NOMO-1 treated with dmso at 0.1 percent for 144 hours (cell line): ENCODE results near the gene E2F1.
"Not testable (repeated sequence)": the region's sequence is repeated elsewhere in the genome, so short reads cannot be mapped to it uniquely, and the experiment has no call there.

ENCODE experiments used
- DNase-seq: peaks from one replicate; lab custom pipeline; 2025; ENCODE audit not compliant: unreplicated experiment; lab: John Stamatoyannopoulos, UW

E2F1 gene

DNA sequence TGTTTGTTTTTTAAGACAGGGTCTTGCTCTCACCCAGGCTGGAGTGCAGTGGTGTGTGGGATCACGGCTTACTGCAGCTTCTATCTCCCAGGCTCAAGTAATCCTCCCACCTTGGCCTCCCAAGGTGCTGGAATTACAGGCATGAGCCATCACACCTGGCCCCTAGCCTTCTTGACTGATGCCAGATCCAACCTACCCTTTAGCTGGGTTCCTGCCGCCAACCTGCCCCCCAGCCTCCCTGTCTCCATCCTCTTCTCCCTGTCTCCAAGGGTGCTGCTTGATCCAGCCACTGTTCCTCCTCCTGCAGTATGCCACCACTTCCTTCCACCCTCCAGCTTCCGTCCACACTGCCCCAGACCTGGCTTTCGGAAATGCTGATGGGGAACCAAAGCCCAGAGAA, 27.3 kb downstream of the E2F1 start:
- DNase-seq, result no peak

DNA sequence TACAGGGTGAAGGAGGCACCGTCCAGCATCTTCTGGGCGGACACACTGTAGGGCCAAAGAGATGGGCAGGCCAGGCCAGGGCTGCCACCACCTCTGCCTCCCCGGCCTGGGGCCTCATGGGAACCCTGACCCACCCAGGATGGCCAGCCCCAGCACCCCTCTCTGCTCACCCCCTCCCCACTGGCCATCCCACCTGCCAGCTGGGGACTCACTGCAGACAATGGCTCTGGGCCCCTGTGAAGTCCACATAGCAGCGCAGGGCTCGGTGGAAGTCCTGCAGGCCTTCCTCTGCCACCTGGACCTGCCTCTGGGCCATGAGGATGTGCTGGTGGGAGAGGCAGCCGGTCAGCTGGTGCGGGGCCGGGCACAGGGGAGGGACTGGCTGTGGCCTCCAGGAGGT, 27.7 kb downstream of the E2F1 start:
- DNase-seq, result no peak

GRCh38 chr20:33657704-33658095, 28.5 kb downstream of the E2F1 start:
- DNase-seq, result no peak

DNA sequence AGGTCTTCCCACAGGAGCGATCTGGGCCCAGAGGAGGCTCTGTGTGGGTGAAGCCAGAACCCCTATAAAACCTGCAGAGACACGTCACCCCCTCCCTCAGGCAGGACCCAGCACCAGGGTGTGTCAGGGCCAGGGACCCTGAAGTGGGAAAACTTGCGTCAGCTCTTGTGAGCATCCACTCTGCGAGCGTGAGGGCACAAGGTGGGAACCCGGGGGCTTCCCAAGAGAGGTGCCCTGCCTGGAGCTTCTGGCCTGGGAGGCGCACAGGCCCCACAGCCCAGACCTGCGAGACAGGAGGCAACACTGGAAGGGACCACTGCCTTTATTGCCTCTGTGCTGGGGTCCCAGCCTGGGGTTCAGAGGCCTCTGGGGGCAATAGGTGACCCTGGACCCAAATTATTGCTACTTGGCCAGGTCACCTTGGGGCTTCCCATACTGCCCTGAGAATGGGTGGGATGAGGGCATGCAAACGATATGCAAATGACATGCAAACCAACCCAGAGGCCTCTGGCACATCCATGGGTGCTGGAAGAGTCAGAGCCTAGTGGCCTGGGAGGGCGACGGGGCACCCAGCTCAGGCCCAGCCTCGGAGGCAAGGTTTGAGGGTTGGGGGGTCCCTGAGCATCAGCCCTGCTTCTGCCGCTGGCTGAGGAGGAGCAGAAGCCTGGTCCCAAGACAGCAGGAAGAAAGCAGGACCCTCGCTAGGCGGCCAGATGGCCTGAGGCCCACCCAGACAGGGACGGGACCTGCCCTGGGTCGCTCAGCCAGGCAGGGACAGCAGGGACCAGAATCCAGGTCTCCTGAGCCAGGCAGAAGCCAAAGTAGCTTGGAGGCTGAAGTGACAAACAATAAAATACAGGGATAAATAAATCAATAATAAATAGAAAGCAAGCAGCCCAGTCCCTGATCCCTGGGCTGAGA, 29.1 kb downstream of the E2F1 start:
- no peak for DNase-seq

DNA sequence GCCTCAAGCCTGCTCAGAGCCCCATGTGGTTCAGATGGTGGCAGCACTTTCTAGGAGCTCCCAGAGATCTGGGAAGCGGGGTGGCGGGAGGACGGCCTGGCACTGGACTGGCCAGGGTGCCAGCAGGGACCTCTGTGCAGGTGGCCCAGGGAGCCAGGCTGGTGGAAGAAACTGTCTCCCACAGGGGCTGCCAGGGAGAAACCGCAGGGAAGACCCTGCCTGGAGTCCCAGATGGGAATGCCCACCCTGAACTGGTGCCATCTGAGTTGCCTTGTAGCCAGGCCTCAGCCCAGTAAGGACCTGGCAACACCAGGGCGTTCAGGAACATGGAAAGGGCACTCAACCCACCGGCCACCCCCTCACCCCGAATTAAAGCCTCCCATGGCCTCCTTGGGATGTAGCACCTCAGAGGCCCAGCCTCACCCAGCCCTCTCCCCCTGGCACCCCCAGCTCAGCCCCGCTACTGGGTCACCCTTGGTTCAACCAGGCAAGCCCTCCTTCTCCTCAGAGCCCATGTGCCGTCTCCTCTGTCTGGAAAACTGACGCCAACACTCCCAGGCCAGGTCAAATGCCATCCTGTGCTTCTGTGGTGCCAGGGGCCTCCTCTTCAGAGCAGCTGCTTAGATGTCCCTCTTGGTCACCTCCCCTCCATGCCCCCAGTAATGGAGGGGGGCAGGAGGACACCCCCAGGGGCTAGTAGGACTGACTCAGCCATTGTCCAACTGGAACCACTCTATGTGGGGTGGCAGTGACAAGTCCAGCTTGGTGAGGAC, 30.0 kb downstream of the E2F1 start:
- DNase-seq, result no peak

DNA sequence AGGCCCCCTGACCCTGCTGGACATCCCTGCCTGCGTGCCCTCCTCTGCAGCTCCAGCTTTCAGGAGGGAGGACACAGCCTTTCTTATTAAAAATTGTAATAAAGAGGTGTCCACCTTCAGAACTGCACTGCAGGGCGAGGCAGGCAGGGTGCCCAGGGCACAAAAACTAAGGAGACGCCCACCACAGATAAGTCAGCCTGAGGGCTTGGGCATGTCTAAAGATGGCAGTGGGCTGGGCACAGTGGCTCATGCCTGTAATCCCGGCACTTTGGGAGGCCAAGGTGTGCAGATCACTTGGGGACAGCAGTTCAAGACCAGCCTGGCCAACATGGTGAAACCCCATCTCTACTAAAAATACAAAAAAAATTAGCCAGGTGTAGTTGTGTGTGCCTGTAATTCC, 31.0 kb downstream of the E2F1 start:
- DNase-seq, result no peak

- no peak for DNase-seq
Observed at GRCh38 chr20:33654680-33655161, 31.5 kb downstream of the E2F1 start.

- no peak for DNase-seq
Observed at GRCh38 chr20:33653900-33654596, 32.1 kb downstream of the E2F1 start.

DNA sequence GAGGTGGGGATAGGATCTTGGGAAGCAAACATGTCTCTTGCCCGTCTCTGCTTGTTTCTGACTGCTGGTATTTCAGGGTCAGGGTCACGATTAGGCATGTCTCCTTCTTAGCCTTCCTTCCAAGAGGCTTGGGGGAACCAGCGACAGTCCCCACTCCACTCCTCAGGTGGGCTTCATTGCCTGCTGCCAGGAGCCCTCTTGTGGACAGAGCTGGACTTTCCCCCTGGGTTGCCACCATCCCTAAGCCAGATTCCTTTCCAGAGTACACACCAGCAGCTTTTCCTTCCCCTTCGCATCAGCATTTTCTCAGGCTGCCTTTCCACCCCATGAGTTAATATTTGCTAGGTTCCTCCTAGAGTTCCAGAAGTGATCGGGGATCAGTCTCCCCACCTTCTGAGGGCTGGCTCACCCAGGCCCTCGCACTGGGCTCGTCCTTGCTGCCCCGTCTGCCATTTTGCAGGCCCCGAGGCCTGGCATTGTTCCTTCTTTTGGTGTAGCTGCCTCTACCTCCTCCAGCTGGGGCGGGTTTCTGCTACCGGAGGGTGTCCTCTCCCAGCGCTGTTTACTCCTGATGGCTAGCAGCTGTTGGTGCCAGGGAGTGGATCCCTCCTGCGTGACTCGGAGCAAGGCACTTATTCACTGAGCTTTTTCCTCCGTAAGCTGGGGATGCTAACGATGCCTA, 32.8 kb downstream of the E2F1 start:
- DNase-seq, result peak; percentile 22

GRCh38 chr20:33651562-33652048, 34.6 kb downstream of the E2F1 start:
- DNase-seq, result no peak

GRCh38 chr20:33650753-33651561, 35.2 kb downstream of the E2F1 start:
- no peak for DNase-seq

GRCh38 chr20:33650111-33650752, 36.0 kb downstream of the E2F1 start:
- no peak for DNase-seq

DNA sequence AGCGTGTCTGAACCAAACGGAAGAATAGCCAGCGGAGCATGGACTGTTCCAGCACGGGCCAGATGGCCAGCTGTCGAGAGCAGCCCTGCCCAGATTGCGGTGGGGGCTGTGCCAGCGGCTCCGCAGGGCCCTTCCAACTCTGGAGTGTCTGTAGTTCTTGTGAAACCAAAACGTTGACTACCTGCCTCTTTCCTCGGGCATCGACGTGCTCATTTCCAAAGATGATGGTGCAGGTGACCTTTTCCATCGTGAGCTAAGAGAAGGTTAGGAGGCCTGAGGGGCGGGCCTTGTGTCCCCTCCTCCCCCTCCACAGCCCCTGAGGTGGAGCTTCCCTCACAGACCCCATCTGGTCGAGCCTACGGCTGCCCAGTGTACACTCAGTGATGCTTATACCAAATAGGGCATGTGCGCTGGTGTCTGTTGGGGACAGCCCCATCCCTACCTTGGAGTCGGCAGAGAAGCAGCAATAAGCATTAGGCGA, 36.9 kb downstream of the E2F1 start:
- DNase-seq, result no peak

DNA sequence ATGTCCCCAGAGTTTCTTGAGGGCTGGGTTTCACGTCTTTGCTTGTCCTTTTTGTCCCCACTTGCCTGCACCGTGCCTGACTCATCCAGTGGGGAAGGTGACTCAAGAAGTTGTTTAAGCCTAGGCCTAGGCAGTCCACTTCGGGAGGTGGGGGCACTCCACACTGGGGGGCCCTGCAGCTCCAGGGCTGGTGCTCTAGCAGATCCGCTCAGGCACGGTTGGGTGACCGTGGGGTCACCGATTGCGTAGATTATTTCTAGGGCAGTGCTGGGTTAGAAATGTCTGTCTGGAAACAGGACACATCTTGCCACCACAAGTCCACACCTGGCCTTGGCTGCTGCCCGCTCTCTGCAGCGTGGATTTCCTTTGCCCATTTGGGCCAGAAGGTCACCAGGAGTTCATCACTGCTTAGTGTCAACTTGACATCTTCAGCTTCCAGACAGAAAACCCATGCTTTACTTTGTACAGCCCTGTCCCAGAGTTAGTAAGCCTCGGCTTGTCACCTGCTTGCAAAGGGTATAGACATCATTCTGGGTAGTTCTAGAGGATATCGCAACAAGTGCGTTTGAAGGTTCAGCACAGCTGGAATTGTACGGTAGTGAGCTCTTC, 37.7 kb downstream of the E2F1 start:
- no peak for DNase-seq

GRCh38 chr20:33647603-33648395, 38.4 kb downstream of the E2F1 start:
- no peak for DNase-seq

- not testable (repeated sequence) for DNase-seq
Observed at GRCh38 chr20:33646959-33647602, 39.1 kb downstream of the E2F1 start.

DNA sequence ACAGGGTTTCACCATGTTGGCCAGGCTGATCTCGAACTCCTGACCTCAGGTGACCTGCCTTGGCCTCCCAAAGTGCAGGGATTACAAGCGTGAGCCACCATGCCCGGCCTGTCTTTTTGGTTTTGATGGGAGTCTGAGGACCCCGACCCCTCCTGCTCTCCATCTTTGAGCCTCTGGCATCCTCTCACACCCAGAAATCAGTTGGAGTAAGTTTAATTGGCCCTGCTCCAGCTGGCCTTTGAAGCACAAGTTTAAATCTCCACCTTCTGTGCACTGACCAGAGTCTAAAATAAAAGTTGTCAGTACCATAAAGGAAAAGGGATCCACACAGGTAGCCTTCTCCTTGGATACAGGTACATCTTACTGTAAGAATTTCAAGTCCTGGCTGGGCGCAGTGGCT, 40.0 kb downstream of the E2F1 start:
- no peak for DNase-seq

- no peak for DNase-seq
Observed at GRCh38 chr20:33645396-33645795, 40.8 kb downstream of the E2F1 start.
